Activated naive CD4-positive, alpha-beta T cell treated with anti-CD3 and anti-CD28 coated beads, Interleukin-2, amount 50 U/mL, for 72 hours (primary cell): ENCODE results near the gene DLG2. TPM values are rescaled to one million over a fixed set of nuclear protein-coding genes. Genes with fewer than 3 reads are reported as not detected.
"Not testable (repeated sequence)": the region's sequence is repeated elsewhere in the genome, so short reads cannot be mapped to it uniquely, and the experiment has no call there.

ENCODE experiments used
- ATAC-seq, 2 donors: fragments of 150-1000 bp; cut with Tn5 transposase; 2 replicates each; pipeline ENCODE4 v1.10.0; 2021; ENCODE audit warnings: mild to moderate bottlenecking in 2 of 2, moderate library complexity in 2 of 2
- DNase-seq, 2 donors: peaks; one replicate each; pipeline ENCODE4 v3.0.0; 2021 to 2022; ENCODE audit warnings: low spot score in 2 of 2
- H3K27ac Mint-ChIP-seq, 2 donors: one replicate each; pipeline ENCODE4 v1.8.0; 2022; ENCODE audit warnings: mild to moderate bottlenecking in 2 of 2, mixed read lengths in 2 of 2
- H3K36me3 Mint-ChIP-seq, 2 donors: one replicate each; pipeline ENCODE4 v1.8.0; 2022; ENCODE audit warnings: mixed read lengths in 2 of 2
- H3K9me3 Mint-ChIP-seq, 2 donors: one replicate each; pipeline ENCODE4 v1.8.0; 2022; ENCODE audit warnings: mixed read lengths in 2 of 2
- total RNA-seq, 2 donors: library from RNA; stranded (reverse); gene quantifications; one replicate each; pipeline ENCODE4 v1.2.3, GENCODE V29; 2022

Gene DLG2
- total RNA-seq, 2 donors from 2014 or later: 4.2 to 5.4 TPM

- no peak for ATAC-seq
- DNase-seq: no peak
- Mint-ChIP-seq H3K36me3 (no peaks in the 10 kb centered on the region), H3K27ac (no peak overlapping the region), H3K9me3 (peaks cover 17 to 18% of the 10 kb centered on the region in 2 donors)
Measured at GRCh38 chr11:84339796-84340195, 1287.3 kb downstream of the DLG2 start.

- DNase-seq (no peak), ATAC-seq (no peak)
- H3K27ac Mint-ChIP-seq: no peak overlapping the region
- no peaks in the 10 kb centered on the region for H3K36me3 Mint-ChIP-seq
- peaks cover 14% of the 10 kb centered on the region in 2 donors for H3K9me3 Mint-ChIP-seq
Measured at GRCh38 chr11:84333221-84333620, 1293.9 kb downstream of the DLG2 start.

DNA sequence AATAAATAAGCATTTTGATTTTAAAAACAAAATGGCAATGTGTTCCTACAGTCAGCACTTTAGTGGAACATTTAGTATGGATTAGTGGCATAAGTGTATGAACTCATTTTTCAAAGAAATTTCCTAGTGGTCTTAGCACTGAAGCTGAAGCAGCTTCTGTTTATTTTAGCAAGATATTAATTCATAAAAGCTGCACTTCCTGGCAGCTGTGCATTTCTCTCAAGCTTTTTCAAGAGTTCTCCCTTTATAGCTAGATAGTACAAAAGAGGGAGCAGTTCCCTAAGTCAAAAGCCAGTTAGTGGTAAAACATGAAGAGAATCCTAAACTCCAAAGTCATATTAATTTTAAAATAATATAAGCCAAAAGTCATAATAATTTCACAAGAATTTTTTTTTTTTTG is 1304.9 kb downstream of the DLG2 start:
- Mint-ChIP-seq H3K9me3 (peaks cover 11 to 15% of the 10 kb centered on the region in 2 donors), H3K27ac (no peak overlapping the region), H3K36me3 (no peaks in the 10 kb centered on the region)
- DNase-seq: no peak
- no peak for ATAC-seq

DNA sequence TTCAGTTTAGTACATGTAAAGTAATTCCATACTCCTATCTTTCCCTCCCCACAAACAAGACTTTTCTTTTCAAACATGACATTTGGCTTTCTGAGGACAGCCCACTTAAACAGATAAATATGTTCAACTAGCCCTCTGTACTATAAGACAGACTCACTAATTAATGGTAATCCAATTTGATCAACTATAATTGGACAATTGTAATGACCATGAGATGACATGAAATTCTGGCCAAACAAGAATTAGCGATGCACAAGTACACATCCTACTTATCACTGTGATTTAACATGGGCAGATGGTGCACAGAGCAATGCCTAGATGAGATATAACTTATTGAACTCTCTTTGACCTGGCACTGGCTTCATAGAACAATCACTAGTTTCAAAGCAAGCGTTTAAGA is 1307.3 kb downstream of the DLG2 start:
- H3K36me3 Mint-ChIP-seq: no peaks in the 10 kb centered on the region
- H3K27ac Mint-ChIP-seq: no peak overlapping the region
- DNase-seq: no peak
- ATAC-seq: no peak
- peaks cover 7 to 16% of the 10 kb centered on the region in 2 donors for H3K9me3 Mint-ChIP-seq

- ATAC-seq: no peak
- Mint-ChIP-seq H3K36me3 (no peaks in the 10 kb centered on the region), H3K27ac (no peak overlapping the region)
Measured at GRCh38 chr11:84316866-84317555, 1310.1 kb downstream of the DLG2 start.

DNA sequence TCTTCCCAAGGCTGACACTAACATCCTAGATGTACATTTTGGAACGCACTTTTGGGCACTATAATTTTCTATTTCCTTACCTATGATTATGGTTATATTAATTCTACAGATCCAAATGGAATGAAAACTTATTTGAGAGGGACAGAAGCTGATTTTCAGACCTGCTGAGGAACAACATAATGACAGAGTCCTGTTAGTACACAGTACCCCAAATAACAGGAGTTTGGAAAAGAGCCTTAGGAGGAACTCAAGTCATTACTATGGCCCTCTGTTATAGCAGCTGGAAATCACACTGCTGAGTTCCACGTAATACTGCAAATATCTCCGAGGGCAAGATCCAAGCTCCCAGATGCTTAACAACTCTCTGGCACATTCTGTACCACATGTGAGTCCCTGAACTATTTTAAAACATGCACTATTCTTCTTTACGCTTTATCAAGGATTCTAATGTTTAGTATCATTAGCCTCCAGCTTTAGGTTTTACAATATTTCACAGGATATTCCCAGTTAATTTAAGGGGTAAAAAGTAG is 1313.2 kb downstream of the DLG2 start:
- H3K27ac Mint-ChIP-seq: no peak overlapping the region
- ATAC-seq: no peak
- no peak for DNase-seq
- peaks cover 6 to 18% of the 10 kb centered on the region in 2 donors for H3K9me3 Mint-ChIP-seq
- H3K36me3 Mint-ChIP-seq: peaks cover 0 to 5% of the 10 kb centered on the region in 2 donors

More at GRCh38 chr11:84316866-84317555, 1310.1 kb downstream of the DLG2 start:
- DNase-seq: no peak
- peaks cover 0 to 16% of the 10 kb centered on the region in 2 donors for H3K9me3 Mint-ChIP-seq

GRCh38 chr11:84310268-84310667 is 1316.9 kb downstream of the DLG2 start:
- Mint-ChIP-seq H3K9me3 (peaks cover 15 to 18% of the 10 kb centered on the region in 2 donors), H3K36me3 (peaks cover 6 to 10% of the 10 kb centered on the region in 2 donors), H3K27ac (no peak overlapping the region)
- ATAC-seq (no peak), DNase-seq (no peak)

DNA sequence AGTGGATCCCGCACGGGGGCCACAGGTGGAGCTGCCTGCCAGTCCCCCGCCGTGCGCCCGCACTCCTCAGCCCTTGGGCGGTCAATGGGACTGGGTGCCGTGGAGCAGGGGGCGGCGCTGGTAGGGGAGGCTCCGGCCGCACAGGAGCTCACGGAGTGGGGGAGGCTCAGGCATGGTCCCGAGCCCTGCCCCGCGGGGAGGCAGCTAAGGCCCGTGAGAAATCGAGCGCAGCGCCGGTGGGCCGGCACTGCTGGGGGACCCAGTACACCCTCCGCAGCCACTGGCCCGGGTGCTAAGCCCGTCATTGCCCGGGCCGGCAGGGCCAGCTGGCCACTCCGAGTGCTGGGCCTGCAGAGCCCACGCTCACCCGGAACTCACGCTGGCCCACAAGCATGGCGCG is 1318.7 kb downstream of the DLG2 start:
- H3K27ac Mint-ChIP-seq, ATAC-seq, DNase-seq: not testable (repeated sequence)
- Mint-ChIP-seq H3K9me3 (peaks cover 18 to 19% of the 10 kb centered on the region in 2 donors), H3K36me3 (peaks cover 6 to 10% of the 10 kb centered on the region in 2 donors)

GRCh38 chr11:84300092-84300491 is 1327.1 kb downstream of the DLG2 start:
- Mint-ChIP-seq H3K9me3 (peaks cover 4 to 8% of the 10 kb centered on the region in 2 donors), H3K27ac (no peak overlapping the region), H3K36me3 (no peaks in the 10 kb centered on the region)
- no peak for ATAC-seq
- no peak for DNase-seq

DNA sequence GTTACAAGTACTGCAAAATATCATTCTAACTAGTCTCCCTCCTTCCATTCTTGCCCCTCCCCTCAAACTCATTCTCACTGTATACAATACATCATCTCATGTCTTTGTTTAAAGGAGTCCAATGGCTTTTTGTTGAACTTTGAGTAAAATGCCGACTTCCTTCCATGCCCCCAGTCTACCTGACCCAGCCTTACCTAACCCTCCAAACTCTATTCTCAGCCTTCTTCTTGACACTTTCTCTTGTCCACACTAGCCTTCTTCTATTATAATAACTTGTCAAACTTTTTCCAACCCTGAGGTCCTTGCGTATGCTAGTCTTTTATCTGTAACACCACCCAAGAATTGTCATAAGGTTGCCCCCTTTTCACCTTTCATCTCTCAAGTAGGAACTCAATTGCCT is 1329.6 kb downstream of the DLG2 start:
- ATAC-seq: no peak
- Mint-ChIP-seq H3K9me3 (peaks cover 4% of the 10 kb centered on the region in 2 donors), H3K27ac (no peak overlapping the region), H3K36me3 (no peaks in the 10 kb centered on the region)
- no peak for DNase-seq

DNA sequence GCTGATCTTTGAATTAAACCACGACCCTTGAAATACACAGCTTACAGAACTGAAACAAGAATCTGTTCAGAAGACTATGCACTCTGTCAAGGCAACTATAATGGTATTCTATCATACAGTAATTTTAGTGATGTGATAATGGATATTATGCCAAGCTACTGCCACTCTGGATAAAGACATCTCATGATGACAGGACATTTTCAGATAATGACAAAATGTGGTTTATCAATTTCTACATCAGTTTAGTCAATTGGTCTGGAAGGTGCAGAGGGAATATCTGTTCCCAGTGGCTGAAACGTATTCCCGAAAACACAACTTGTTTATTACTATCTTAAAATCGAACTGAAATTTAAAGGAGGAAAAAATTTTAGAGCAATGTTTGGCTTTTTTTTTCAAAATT is 1331.3 kb downstream of the DLG2 start:
- no peak for ATAC-seq
- Mint-ChIP-seq H3K9me3 (peaks cover 4% of the 10 kb centered on the region in 2 donors), H3K27ac (no peak overlapping the region), H3K36me3 (no peaks in the 10 kb centered on the region)
- no peak for DNase-seq

DNA sequence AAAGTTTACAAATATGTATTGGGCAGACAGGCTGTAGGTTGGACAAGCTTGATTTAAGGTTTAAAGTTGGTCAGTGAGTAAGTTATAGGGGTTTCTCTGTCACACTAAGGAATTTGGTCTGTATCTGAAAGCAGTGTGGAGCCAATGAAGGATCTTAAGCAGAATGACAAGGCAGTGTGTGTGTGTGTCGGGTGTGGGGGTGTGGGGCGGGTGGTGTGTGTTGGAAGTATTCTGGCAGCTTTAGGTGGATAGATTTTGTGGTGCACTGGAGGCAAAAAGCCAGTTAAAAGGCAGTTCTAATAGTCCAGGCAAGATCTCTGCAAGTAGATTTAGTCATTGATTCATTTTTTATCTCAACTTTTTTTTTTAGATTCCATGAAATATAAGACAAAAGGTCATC is 1334.2 kb downstream of the DLG2 start:
- Mint-ChIP-seq H3K36me3 (no peaks in the 10 kb centered on the region), H3K27ac (no peak overlapping the region), H3K9me3 (peaks cover 4 to 8% of the 10 kb centered on the region in 2 donors)
- no peak for DNase-seq
- no peak for ATAC-seq

DNA sequence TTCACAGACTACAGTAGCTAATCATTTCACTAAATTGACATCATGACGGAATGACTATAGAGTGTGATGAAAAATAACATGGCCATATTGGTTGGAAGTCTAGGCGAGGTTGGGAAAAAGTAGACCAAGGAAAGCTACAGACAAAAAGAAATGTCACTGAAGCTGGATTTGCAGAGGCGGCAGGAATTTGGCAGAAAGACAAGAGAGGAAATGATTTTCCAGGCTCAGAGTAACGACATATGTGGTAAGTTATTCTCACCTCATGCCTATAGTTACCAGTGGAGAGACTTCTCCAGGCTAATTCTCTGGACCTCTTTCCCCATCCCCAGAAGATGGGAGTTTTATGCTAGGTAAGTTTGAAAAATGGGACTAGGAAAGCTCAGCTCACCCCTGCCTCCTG is 1335.1 kb downstream of the DLG2 start:
- ATAC-seq: no peak
- Mint-ChIP-seq H3K36me3 (no peaks in the 10 kb centered on the region), H3K27ac (no peak overlapping the region), H3K9me3 (peaks cover 9 to 13% of the 10 kb centered on the region in 2 donors)
- DNase-seq: no peak

DNA sequence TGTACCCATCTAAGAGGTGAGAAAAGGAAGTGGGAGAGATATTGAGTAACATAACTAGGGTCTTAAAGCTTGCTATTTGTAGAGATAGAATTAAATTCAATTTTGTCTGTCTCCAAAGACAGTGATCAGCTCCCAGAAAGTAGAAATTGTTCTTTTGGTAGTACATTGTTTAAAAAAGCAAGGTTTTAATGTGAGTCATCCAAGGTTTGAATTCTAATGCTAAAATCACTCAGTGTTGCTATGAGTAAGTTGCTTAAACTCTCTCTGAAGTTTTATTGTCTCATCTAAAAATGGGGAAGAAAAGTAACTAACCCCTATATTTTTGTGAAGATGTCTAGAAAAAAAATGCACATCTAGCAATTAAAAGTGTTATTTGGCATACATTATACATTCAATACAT is 1336.5 kb downstream of the DLG2 start:
- ATAC-seq: no peak
- Mint-ChIP-seq H3K9me3 (peaks cover 7 to 12% of the 10 kb centered on the region in 2 donors), H3K27ac (no peak overlapping the region), H3K36me3 (no peaks in the 10 kb centered on the region)
- DNase-seq: no peak

DNA sequence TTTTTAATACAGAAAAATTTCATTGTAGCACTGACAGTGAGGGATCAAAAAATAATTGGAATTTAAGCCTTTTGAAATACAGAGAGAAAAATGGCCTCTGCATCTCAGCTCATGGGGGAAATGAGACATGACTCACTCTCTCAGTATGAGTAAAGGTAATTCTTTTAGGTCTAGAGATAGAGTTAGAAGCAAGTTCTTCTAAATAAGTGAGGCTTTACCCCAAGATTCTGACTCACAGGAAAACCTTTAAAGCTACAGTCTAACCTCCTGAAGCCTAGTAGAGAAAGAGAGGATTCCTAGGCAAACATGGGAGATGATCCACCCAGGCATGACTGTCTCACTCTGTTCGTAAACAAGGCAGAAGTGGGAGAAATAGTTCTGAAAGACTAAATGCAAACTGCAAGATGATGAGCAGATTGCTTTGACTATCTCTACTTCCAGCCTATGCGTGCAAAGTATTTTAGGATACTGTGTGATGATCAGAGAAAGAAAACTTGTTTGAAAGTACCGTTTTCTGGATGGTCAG is 1337.7 kb downstream of the DLG2 start:
- ATAC-seq: peak; percentile 54 to 91
- H3K27ac Mint-ChIP-seq: no peak overlapping the region
- H3K9me3 Mint-ChIP-seq: peaks cover 10 to 17% of the 10 kb centered on the region in 2 donors
- H3K36me3 Mint-ChIP-seq: no peaks in the 10 kb centered on the region
- DNase-seq: no peak

- Mint-ChIP-seq H3K27ac (no peak overlapping the region), H3K36me3 (no peaks in the 10 kb centered on the region), H3K9me3 (peaks cover 13 to 15% of the 10 kb centered on the region in 2 donors)
- DNase-seq (no peak), ATAC-seq (no peak)
Measured at GRCh38 chr11:84273541-84273940, 1353.6 kb downstream of the DLG2 start.

DNA sequence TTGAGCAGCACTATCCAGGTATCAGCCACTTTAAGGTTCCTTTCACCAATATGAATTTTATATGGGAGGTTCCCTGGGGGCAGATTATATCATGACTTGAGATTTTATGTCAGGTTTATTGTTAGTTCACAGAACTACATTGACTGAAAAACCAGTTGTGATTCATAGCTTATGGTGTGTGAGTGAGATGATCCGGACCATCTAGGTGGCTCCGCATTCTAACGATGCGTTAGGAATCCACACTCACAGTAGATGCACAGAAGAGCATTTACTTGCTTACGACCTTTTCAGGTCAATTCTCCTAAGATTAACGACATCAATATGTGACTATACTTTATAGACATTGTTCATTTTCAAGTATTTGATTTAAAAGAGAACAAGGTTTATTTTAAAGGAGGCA is 1356.7 kb downstream of the DLG2 start:
- Mint-ChIP-seq H3K9me3 (peaks cover 16 to 17% of the 10 kb centered on the region in 2 donors), H3K27ac (no peak overlapping the region), H3K36me3 (no peaks in the 10 kb centered on the region)
- no peak for DNase-seq
- ATAC-seq: no peak

- Mint-ChIP-seq H3K36me3 (no peaks in the 10 kb centered on the region), H3K9me3 (peaks cover 12 to 18% of the 10 kb centered on the region in 2 donors), H3K27ac (no peak overlapping the region)
- no peak for ATAC-seq
- DNase-seq: no peak
Measured at GRCh38 chr11:84264066-84264465, 1363.1 kb downstream of the DLG2 start.
